DMS153 treated with DMSO at 0.1 percent for 48 hours (cell line): ENCODE data around the gene CRTAC1.

Experiments
- DNase-seq: peaks from one replicate; lab custom pipeline; 2025; ENCODE audit not compliant: unreplicated experiment; lab: John Stamatoyannopoulos, UW

The CRTAC1 gene

DNA sequence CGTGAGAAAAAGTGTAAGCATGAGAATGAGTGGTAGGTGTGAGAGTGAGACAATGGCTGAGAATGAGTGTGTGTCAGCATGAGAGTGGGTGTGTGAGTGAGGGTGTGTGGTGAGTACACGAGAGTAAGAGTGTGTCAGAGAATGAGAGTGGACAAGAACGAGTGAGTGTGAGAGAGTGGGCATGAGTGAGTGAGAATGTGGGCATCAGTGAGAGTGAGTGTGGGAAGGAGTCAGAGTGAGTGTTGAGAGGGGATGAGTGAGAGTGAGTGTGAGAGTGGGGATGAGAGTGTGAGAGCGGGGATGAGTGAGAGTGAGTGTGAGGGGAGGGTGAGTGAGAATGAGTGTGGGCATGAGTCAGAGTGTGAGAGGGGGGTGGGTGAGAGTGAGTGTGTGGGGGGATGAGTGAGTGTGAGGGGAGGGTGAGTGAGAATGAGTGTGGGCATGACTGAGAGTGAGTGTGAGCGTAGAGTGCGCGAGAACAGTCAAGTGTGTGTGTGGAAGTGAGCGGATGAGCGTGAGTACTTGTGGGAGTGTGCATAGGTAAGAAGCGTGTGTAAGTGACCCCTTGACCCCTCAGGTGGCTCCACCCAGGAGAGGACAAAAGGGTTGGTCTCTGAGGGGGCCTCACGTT is 105.0 kb downstream of the CRTAC1 start:
- no peak for DNase-seq

DNA sequence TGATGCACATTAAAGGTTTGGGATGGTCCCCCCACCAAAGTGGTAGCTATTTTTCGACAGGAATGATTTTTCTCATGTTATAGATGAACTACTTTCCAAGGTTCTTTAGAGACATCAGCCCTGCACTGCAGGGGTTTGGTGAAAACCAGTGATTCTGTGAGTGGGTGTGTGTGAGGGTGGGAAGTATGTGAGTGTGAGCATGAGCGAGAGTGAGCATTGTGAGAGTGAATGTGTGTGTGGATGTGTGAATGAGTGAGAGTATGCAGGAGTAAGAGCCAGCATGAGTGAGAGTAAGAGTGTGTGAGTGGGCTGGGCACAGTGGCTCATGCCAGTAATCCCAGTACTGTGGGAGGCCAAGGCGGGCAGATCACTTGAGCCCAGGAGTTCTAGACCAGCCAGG is 105.7 kb downstream of the CRTAC1 start:
- DNase-seq = no peak

DNA sequence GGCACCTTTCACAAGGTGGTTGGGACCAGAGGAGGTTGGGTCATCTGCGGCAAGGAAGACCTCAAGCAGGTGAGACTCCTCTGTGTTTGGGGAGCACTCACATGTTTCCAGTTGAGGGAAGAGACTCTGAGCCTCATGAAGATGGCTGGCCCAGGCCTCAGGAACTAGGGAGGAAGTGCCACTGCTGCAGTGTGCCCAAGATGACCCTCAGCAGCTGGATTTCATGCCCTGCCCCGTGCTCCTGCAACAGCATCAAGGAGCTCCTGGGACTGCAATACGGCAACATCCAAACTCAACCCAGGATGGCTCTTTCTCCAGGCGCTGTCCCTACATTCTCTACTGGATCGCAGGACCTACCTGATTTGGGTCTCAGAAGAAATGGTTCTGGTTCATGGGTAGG is 106.9 kb downstream of the CRTAC1 start:
- DNase-seq = no peak

DNA sequence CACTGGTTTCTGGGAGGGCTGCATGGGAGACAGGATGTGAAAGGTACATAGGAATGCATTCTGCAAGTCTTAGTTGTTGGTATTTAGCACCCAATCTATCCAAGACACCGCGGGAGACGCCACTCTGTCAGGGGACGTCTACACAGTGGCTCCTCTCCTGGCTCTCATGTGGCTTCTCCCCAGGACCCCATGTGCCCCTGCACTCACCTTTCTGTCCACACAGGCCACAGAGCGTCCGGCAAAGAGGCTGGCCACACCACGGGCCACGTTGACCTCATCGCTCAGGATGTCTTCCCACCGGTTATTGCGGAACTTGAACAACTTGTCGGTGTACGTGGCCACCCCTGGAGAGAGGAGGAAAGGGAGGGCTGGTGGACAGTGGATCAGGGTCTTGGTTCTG is 107.4 kb downstream of the CRTAC1 start:
- no peak for DNase-seq

DNA sequence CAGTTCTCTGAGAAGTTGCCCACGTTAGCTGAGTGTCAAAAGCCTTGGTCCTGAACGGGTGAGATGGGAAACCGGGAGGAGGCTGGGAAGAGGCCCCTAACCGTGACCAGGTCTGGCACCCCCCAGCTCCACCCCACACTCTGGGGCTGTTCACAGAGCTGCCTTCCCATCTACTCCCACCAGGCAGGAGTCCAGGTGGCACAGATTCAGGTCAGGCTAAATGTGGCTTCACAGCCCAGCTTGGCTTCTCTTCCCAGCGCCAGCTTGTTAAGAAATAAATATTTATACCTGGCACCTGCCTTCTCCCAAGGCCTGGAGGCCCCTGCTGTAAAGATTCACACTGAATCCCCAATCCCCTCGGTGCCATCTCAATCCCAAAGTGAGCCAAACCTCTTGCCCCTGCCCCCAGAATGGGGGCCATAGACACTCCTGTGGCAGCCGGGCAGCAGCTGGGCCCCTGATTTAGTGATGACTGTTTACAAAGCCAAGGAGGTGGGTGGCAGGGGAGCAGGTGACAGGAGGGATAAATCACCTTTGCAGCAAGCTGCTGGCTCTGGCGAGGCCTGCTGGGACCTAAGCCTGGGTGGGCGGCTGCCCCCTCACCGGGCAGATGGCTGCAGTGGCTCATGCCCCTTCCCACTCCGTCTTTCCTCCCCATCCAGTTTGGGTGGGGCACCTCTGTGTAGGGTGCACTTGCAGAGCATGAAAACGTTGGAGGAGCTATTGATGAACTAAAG is 108.2 kb downstream of the CRTAC1 start:
- no peak for DNase-seq

DNA sequence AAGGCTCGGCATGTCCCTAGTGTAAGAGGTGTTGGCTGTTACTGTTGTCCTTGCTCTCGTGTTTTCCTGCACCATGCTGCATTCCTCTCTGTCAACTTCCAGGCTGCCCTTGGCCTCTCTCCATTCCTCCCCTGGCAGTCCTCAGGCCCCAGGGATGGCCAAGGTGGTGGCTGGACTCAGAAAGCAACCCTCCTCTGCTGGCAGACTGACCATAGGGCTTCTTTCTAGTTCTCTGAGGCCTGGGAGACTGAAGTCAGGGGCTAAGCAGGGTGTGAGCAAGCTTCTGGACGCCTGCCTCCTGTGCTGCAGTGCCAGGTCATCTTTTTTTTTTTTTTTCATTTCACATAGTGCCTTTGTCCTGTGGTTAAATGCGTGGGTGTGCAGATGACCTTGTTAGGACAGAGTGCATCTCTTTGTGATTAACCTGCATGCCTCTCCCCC is 108.8 kb downstream of the CRTAC1 start:
- no peak for DNase-seq

DNA sequence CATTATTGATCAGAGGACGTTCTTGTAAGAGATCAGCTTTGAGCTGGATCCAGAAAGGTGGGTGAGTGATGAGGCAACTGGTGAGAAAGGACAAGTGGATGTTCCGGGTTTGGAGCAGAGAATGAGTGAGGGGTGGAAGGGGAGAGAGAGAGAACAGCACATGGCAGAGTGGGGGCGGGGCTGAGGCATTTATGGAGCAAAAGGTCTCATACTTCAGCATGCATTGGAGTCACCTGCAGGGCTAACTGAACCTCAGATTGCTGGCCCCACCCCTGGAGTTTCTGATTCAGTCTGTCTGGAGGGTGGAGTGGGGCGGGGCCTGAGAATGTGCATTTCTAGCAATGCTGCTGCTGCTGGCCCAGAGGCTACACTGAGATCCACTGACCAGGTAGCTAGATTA is 109.6 kb downstream of the CRTAC1 start:
- DNase-seq = no peak

DNA sequence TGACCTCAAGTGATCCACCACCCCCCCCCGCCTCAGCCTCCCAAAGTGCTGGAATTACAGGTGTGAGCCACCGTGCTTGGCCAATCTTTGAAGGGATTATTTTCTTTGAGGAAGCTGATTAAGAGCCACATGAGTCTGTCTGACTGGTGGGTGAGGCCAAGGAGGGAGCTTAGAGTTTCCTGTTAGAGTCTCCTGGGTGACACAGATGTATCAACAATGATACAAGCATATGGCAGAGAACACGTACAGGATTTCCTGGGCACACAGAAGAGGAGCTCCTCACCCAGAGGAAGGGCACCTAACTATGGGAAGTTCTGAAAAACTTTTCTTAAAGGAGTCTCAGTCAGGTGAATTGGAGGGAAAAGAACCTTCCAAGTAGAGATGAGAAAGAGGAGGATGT is 111.4 kb downstream of the CRTAC1 start:
- DNase-seq = no peak

DNA sequence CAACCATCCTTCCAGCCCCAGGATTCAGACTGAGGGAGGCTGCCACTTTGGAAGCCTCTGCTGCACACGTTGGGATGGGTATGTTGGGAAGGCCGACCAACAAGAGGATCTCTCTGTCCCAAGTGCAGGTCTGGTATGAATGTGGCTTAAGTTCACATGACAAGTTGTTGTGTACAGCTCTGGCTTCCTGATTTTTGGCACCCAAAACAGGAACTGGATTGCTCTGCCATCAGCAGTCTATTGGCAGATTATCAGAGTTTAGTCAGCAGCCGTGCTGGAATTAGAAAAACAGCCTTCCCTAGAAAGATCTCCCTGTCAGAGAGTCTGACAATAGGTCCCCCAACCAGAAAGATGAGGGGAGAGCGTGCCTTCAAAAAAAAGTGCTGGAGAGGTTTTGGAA is 113.8 kb downstream of the CRTAC1 start:
- DNase-seq = no peak

DNA sequence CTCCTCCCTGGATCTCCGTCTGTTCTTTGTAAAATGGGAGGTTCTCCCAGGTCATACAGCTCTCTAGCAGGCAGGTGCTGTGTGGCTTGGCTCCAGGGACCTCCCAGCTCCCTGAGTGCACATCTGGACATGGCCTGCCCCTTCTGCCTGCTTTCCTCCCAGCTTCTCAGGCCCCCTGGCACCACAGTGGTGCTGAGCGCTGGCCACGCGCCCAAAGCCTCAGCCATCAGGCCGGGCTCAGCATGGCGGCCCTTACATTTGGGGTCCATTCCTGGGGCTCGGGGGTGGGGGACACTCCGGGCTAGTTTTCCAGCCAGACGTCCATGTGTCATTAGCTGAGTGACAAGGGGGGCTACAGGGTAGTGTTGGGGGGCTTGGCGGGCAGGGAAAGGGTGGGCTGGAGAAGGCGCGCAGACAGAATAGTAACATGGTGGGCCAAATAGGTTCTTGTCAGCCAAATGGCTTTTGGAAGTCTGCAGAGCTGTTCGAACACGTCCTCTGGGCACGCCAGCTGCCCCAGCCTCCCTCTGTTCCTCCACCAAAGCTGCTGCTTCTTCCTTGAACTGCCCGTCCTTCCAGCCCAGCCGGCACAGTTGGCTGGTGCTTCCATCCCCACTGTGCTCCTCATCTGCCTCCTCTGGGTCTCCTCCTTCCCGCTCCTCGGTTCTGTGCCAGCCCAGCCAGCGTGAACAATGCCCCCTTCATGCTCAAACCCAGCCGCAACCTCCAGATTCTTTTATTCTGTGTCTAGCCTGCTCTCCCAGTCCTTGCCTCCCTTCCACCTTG is 114.9 kb downstream of the CRTAC1 start:
- no peak for DNase-seq

DNA sequence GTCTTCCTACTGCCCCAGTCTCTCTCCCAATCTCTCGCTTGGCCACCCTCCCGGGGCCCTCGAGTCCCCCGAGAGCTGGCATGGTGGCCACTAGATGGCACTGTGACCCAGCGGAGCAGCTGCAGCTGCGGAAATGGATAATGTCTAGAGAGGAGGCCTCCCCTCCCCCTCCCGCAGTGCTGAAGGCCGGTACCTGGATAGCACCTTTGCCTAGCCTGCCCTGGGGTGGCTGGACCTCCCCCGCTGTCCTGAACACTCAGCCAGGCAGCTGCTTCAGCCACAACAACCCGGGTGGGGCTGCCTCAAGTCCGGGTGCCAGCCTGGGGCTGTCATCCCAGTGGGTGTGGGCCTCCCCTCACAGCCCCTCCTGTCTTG is 115.6 kb downstream of the CRTAC1 start:
- DNase-seq = peak; percentile 72

DNA sequence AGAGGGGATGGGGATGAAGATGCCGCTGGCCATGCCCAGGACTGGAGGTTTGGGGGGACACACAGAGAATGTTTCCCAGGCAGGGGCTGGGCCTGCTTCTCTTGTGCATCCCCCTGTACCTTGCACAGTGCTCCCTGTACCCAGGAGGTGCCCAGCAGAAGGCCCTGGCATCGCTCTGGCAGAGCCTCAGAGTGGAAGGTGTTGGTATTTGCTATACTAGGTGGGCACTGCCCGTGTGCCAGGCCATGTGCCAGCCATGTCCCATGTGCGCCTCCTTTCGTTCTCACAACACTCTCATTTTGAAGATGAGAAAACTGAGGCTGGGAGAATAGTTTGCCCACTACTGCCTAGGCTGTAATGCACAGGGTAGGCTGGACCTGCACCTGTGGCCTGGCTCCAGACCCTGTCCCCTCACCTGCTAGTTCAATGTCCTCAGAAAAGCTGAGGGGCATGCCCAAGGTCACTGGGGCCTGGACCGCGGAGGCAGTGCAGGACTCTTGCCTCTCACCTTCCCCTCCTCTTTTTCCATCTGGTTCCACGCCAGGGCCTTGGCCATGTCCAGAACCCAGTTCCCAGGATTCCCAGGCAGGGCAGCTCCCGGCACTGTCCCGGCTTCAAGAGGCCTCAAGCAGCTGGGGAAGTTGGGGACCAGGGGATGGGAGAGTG is 116.1 kb downstream of the CRTAC1 start:
- no peak for DNase-seq

DNA sequence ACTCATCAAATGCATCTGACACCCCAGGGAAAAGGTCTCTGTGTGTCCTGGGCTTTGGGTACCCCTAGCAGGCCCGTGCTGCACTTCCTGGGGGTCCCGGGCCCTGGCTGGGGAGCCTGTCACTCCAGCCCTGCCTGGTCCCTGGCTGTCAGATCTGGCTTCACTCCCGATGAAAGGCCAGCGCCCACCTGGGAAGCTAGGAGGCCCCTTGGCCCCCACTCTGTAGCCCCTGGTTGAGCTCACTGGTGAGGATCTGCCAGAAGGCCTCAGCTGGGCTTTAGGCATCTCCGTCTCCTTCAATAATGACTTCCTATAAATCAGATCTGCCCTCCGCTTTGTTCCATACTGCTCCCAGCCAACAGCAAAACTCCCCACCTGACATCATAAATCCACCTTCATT is 116.8 kb downstream of the CRTAC1 start:
- DNase-seq = no peak

DNA sequence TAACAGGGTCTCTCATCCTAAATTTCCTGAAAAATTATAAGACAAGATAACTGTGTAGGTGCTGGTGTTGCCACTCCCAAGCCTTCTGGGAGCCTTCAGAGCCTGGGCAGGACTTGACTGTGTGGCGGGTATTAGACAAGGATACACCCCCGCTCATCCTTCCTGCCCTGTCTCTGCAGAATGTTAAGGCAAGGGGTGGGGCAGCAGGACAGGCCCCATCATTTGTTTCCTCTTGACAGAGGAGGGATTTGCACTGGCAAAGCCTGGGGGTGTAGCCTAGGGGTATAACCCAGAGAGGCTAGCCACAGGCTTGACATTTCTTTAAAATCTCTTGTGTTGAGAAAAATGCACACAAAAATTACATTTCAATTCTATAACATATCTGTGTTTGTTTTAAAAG is 117.2 kb downstream of the CRTAC1 start:
- no peak for DNase-seq

DNA sequence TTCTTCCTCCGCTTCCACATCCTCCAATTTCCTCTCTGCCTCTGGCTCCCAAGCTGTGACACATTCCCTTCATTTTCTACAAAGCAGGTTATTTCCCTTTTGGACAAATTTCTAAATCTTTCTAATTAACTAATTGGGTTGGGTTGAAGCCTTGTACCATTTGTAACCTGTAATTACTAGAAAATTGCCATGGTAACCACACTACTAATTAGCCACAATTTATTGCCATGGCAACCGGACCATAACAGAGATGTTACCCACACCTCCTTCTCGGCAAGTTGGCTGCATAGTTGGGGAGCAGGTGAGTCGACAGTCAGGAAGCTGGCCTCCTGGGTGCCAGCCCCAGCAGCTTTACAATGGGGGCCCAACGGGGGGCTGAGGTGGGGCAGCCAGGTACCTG is 119.2 kb downstream of the CRTAC1 start:
- no peak for DNase-seq

DNA sequence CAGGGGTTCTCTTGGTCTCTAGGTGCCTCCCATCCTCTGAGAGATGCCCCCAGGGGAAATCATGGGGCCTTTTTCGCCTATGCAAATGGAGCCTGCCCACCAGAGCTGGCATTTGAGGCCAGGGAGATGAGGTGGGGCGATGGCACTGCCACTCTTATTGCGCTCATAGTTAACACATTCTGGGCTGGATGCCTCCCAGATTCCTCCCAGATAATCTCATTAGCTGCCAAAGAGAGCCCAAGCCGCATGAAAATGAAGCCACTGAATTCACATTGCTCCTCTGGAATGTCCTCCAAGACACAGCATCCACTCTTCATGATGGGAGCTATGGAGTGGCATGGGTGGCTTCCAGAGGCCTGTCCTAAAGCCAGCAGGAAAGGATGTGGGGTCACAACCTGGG is 119.8 kb downstream of the CRTAC1 start:
- no peak for DNase-seq

DNA sequence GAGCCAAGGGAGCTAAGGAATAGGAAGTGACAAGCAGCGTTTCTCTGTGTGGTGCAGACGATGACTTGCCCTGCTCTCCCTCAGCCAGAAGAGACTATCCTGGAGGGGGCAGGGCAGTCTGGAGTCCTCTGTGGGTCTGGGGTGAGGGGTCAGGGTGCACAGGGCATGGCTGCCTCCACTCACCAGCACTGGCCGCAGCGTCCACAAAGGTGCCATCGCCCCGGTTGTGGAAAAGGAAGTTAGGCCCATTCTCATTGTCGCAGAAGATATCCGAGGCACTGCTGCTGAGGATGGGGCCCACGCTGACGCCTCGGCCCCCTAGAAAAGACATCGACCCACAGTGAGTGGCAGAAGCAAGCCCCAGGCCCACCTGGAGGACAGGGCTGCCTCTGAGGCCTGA is 122.6 kb downstream of the CRTAC1 start:
- no peak for DNase-seq

DNA sequence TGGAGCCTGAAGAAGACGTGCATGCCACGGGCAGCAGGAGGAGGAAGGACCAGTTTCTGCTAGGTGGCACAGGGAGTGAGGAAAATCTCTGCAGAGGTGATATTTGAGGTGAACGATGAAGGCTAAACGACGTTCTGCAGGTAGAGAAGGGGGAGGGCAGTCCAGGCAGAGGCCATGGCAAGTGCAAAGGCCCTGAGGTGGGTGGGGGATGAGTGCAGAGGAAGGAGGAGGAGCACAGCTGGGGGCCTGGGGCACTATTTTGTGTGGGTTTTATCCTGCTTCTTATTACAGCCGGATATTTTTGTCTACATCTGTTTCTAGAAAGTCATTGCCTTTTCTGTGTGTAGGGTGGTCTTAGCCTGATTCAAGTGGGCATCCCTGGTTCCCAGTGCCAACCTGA is 123.2 kb downstream of the CRTAC1 start:
- DNase-seq = no peak

DNA sequence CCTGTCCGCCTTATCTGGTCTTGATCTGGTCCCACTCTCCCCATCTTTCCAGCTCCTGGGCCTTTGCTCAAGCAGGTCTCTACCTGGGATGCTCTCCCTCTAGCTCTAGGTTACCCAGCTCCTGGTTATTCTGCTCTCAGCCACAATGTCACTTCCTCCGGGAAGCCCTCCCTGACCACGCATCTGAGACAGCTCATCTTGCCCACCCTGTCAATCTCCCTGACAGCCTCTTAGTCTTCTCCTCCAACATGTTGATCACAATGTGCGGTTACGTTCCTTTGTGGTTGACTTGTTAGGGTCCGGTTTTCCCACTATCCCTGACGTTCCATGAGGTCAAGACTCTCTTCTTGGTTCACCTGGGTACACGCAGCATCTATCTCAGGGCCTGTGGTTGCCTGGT is 125.1 kb downstream of the CRTAC1 start:
- DNase-seq = no peak

DNA sequence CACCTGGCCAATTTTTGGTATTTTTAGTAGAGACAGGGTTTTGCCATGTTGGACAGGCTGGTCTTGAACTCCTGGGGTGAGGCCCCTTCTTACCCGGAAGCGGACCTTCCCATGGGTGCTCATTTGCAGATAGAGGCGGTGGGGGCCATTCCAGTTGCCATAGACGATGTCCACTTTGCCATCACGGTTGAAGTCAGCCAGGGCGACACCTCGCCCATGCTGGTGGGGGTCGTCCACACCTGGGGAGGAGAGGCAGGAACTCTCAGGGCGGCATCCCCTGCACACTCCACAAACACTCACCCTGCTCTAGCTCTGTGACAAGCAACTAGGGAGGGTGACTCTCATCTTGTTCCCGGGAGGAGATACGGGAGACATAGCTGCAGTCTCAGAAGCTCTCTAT is 125.8 kb downstream of the CRTAC1 start:
- no peak for DNase-seq

DNA sequence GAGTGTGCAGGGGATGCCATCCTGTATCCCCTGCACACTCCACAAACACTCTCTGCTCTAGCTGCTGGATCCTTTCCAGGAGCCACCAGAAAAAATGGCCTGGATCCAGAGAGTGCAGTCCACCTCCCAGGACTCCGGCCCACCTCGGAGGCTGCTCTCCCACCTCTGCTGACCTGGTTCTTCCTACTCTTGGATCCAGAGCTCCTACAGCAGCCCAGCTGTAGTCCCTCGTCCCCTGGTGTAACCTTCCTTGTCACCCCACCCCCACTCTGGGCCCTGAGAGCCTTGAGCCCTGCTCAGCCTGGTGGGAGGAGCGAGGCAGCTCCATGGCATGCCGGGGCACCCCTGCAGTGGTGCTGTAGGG is 126.4 kb downstream of the CRTAC1 start:
- no peak for DNase-seq
